Cardiac muscle cell (in vitro differentiated cells and primary cell): ENCODE data around the gene SYTL2. TPM values are rescaled to one million over a fixed set of nuclear protein-coding genes. Genes with fewer than 3 reads are reported as not detected.

Experiments used
- DNase-seq, 2 donors: peaks; one replicate each; pipeline versions ENCODE4 v3.0.0 to v3.0.0-alpha.2; 2010 to 2017; ENCODE audit warnings: low read depth in 1 of 2, low spot score in 1 of 2
- H3K27ac ChIP-seq: fragments of 200-600 bp; sonication (generic); 2 replicates; pipeline ENCODE4 v1.5.1; 2016
- H3K27me3 ChIP-seq: fragments of 200-600 bp; sonication (generic); 2 replicates; pipeline ENCODE4 v1.6.0; 2016; ENCODE audit warnings: control low read depth
- H3K36me3 ChIP-seq: fragments of 200-600 bp; sonication (generic); 2 replicates; pipeline ENCODE4 v1.5.1; 2016; ENCODE audit warnings: control low read depth
- H3K4me1 ChIP-seq: fragments of 200-600 bp; sonication (generic); 2 replicates; pipeline ENCODE4 v1.8.1; 2017; ENCODE audit warnings: low read depth, mild to moderate bottlenecking, mixed run types
- H3K4me3 ChIP-seq: fragments of 200-600 bp; sonication (generic); 2 replicates; pipeline ENCODE4 v1.5.1; 2016; ENCODE audit warnings: mild to moderate bottlenecking
- H3K9me3 ChIP-seq: fragments of 200-600 bp; sonication (generic); 2 replicates; pipeline ENCODE4 v1.5.1; 2017; ENCODE audit warnings: low read depth, mild to moderate bottlenecking, control low read depth
- polyA plus RNA-seq: library from polyadenylated mRNA; unstranded; fragments of >200 nt; fragmentation: Nextera tagmentation; extraction: Ambion mirVana; gene quantifications from 2 replicates; pipeline ENCODE4 v1.2.1, GENCODE V29; 2016
- total RNA-seq: library from RNA; depleted of rRNA; stranded (reverse); fragments of >200 nt; gene quantifications from 2 replicates; pipeline ENCODE4 v1.2.3, GENCODE V29; 2016
- TF ChIP-seq, protein P1 (sequence below): IDR thresholded peaks from 2 replicates; pipeline ENCODE4 v1.5.1; 2012; ENCODE audit warnings: low read depth, mild to moderate bottlenecking, low read length

The SYTL2 gene
- total and polyA plus RNA-seq, 2 experiments from 2014 or later: 1.7 to 4.1 TPM

DNA sequence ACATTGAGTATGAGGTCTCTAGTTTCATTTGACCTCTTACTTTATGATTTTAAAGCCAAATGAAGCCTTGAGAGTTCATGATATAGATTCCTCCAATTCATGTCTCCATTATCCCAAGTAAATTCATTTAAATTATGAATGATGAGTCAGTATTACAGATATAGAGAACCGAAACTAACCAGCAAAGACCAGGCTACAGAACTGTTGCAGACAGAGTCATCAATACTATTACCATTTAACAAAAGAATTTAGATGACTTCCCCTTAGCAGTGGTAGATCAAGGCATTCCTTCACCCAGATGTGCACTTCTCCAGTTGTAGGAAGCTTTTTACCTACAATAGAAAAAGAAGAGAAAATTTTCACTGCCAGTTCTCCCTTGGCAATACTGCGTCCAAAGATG, 113.2 kb downstream of the SYTL2 start:
- DNase-seq: no peak
- H3K4me1 ChIP-seq: peaks cover 10% of the 10 kb centered on the region
- no peak overlapping the region for H3K4me3 ChIP-seq
- TF ChIP-seq, protein P1, sequence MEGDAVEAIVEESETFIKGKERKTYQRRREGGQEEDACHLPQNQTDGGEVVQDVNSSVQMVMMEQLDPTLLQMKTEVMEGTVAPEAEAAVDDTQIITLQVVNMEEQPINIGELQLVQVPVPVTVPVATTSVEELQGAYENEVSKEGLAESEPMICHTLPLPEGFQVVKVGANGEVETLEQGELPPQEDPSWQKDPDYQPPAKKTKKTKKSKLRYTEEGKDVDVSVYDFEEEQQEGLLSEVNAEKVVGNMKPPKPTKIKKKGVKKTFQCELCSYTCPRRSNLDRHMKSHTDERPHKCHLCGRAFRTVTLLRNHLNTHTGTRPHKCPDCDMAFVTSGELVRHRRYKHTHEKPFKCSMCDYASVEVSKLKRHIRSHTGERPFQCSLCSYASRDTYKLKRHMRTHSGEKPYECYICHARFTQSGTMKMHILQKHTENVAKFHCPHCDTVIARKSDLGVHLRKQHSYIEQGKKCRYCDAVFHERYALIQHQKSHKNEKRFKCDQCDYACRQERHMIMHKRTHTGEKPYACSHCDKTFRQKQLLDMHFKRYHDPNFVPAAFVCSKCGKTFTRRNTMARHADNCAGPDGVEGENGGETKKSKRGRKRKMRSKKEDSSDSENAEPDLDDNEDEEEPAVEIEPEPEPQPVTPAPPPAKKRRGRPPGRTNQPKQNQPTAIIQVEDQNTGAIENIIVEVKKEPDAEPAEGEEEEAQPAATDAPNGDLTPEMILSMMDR: no peak
- no peaks in the 10 kb centered on the region for H3K27me3 ChIP-seq
- no peak overlapping the region for H3K27ac ChIP-seq
- H3K9me3 ChIP-seq: no peaks in the 10 kb centered on the region
- H3K36me3 ChIP-seq: no peaks in the 10 kb centered on the region

GRCh38 chr11:85695546-85695945, 115.4 kb downstream of the SYTL2 start:
- no peak overlapping the region for H3K27ac ChIP-seq

DNA sequence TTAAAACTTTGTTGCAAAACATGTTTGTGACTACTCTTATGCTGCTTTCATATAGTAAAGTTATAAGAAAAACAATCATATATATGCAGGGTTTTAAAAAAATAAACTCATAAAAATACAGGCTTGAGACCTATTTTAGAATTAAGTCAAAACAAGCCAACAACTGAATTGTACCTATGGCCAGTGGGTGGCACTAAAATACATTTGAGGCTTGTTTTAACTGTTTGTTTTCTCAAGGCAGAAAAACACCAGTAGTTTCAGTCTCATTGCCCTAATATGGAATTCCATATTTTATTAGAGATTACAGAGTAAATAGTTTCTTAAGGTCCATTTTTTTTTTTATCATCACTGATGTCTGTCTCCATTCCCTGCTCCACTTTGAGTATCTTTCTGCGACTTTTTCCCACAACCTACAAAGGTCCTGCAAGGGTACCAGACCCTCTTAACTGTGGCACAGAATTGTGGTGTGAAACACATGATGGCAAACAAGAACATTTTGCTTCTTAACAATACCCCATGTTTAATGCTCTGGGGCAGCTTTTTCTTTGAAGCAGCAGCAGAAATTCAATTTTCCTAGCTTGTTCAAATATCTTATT, 116.5 kb downstream of the SYTL2 start:
- Histone ChIP-seq H3K4me1 (no peaks in the 10 kb centered on the region), H3K9me3 (no peaks in the 10 kb centered on the region), H3K36me3 (no peaks in the 10 kb centered on the region), H3K27me3 (no peaks in the 10 kb centered on the region), H3K4me3 (no peak overlapping the region), H3K27ac (no peak overlapping the region)
- DNase-seq: peak; percentile 24 to 70
- TF ChIP-seq, protein P1: peak; percentile 63

More at GRCh38 chr11:85695546-85695945, 115.4 kb downstream of the SYTL2 start:
- no peaks in the 10 kb centered on the region for H3K9me3 ChIP-seq
- no peaks in the 10 kb centered on the region for H3K36me3 ChIP-seq
- TF ChIP-seq, protein P1: no peak
- no peak overlapping the region for H3K4me3 ChIP-seq
- no peaks in the 10 kb centered on the region for H3K27me3 ChIP-seq
- no peak for DNase-seq
- H3K4me1 ChIP-seq: peaks cover 9% of the 10 kb centered on the region

GRCh38 chr11:85685820-85686459, 125.0 kb downstream of the SYTL2 start, which contains the start of gene CCDC89:
Gene CCDC89 (minus strand): TSS chr11:85686195. CDS start chr11:85686130, 65 bp downstream.
- peak within 1 kb of the TSS; percentile 66 for H3K27ac ChIP-seq
- no peak within 1 kb of the TSS for H3K4me3 ChIP-seq
- DNase-seq: peak; percentile 37 to 99
- H3K36me3 ChIP-seq: no peaks in the 10 kb centered on the region
- H3K27me3 ChIP-seq: no peaks in the 10 kb centered on the region
- TF ChIP-seq, protein P1: no peak
- no peaks in the 10 kb centered on the region for H3K9me3 ChIP-seq
- H3K4me1 ChIP-seq: peaks cover 17% of the 10 kb centered on the region

GRCh38 chr11:85685125-85685819, 125.7 kb downstream of the SYTL2 start:
- no peaks in the 10 kb centered on the region for H3K9me3 ChIP-seq
- H3K36me3 ChIP-seq: no peaks in the 10 kb centered on the region
- H3K4me3 ChIP-seq: no peak overlapping the region
- peak overlapping the region; percentile 66 for H3K27ac ChIP-seq
- H3K4me1 ChIP-seq: peaks cover 17% of the 10 kb centered on the region
- H3K27me3 ChIP-seq: no peaks in the 10 kb centered on the region
- DNase-seq: peak; percentile 26 to 69
- TF ChIP-seq, protein P1: no peak
